Bronchial smooth muscle cell (primary cell): ENCODE data around the gene NUFIP2. TPM values are rescaled to one million over a fixed set of nuclear protein-coding genes. Genes with fewer than 3 reads are reported as not detected.

ENCODE experiments used
- total RNA-seq: library from RNA; depleted of rRNA; stranded (reverse); fragments of >200 nt; gene quantifications from 2 replicates; pipeline ENCODE4 v1.2.1, GENCODE V29; 2014

NUFIP2 gene, protein sequence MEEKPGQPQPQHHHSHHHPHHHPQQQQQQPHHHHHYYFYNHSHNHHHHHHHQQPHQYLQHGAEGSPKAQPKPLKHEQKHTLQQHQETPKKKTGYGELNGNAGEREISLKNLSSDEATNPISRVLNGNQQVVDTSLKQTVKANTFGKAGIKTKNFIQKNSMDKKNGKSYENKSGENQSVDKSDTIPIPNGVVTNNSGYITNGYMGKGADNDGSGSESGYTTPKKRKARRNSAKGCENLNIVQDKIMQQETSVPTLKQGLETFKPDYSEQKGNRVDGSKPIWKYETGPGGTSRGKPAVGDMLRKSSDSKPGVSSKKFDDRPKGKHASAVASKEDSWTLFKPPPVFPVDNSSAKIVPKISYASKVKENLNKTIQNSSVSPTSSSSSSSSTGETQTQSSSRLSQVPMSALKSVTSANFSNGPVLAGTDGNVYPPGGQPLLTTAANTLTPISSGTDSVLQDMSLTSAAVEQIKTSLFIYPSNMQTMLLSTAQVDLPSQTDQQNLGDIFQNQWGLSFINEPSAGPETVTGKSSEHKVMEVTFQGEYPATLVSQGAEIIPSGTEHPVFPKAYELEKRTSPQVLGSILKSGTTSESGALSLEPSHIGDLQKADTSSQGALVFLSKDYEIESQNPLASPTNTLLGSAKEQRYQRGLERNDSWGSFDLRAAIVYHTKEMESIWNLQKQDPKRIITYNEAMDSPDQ
- 14.2 and 21.1 TPM in 2 replicates for total RNA-seq

DNA sequence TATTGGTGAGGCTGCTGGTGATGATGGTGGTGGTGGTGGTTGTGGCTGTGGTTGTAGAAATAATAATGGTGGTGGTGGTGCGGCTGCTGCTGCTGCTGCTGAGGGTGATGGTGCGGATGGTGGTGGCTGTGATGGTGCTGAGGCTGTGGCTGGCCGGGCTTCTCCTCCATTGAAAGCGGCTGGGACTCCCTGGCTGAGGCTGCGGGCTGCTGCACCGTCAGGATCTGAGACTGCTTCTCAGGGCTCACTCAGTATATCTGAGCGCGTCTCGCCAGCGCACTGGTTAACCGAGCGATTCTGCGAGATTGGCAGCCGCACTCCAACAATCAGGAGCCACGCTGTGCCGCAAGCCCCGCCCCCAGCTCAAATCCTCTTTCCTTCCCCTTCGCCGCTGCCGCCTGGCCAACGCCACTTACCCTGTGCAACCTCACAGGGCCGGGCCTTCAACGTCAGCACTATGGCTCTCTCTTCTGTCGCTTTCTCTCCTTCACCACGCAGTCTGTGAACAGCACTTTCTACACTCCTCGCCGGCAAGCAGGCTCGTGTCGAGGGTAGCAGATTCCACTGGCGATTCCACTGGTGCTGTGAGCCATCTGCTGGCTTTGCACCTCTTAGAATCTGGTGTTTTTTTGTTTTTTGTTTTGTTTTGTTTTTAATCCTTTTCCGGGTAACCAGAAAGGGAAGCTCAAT, at the start of gene NUFIP2:
NUFIP2 (minus strand) TSS at position 259 of the 690 bp plus-strand sequence; CDS start at position 170, 89 bp downstream.

DNA sequence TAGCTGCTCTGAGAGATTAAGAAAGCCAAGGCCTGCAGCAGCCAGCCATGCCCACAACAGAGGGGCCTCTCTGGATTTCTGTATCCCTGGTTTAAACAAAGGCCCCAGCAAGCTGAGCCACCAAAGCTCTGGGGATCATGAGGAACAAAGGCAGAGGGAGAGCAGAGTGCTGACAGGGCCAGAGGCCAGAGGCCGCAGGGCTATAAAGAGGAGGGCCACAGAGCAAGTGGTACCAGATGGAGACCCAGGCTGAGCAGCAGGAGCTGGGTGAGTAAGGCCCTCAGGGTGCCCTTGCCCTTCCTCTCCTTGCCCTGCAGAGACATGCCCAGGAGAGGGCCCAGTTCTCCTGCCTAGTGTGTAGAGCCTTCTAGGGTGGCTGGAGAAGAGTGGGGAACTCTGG, 47.3 kb downstream of the NUFIP2 start, which contains the start of gene CRYBA1:
CRYBA1 (plus strand) TSS at position 232 of the 400 bp plus-strand sequence; CDS start at position 237, 5 bp downstream.

Other genes with a start within 250 kb of the NUFIP2 start
- gene MYO18A, start 113.8 kb downstream of the NUFIP2 start, total RNA-seq: 93.2 and 128 TPM in 2 replicates
- gene CRYBA1, start 47.3 kb downstream of the NUFIP2 start, total RNA-seq: not detected in 2 replicates
- 34.0 and 38.3 TPM in 2 replicates for gene TAOK1, start 96.2 kb upstream of the NUFIP2 start, total RNA-seq